Measurements from ENCODE around the gene RPS6KA3. TPM values are rescaled to one million over a fixed set of nuclear protein-coding genes. Genes with fewer than 3 reads are reported as not detected.
A peak's percentile ranks its signal among the peaks of the same experiment; 100 is the strongest.

RPS6KA3 gene
- total and polyA plus RNA-seq, 9 of the 15 experiments (the other 6 are each of a cell fraction or from before 2014, with no cell fraction given) = 10.9 to 61.9 (median 37.4) TPM

DNA sequence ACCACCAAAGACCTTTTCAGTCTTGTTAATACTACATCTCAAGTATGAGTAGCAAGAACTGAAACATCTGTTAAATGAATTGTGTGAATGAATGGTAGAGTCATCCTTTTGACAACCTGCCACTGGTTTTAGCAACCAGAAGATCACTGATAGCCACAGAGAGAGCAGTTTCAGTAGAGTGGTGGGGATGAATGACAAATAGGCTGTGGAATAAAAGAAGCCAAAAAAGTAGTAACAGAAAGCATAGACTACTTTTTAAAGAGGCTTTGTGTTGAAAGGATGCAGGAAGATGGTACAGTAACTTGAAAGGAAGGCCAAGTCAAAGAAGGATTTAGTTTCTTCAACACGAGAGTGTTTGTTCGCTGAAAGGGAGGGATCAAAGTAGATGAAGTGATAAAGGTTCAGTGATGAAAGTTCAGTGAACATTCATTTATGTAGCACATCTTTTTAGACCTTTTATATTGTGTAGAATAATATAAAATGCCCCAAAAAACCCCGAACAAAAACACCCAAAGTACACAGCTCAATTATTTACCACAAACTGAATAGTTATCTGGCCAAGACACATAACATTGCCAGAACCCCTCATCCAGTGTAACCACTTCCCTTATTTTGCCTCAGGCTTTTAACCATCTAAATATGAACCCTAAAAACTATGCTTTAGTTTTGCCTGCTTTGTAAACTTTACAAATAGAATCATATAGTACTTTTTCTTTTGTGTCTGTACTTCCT is 84.9 kb downstream of the RPS6KA3 start:
- WGBS (ENCODE audit: insufficient coverage, low coverage, missing lambda C conversion rate) = 65% methylated on average over 2 of the region's 3 CpGs
- intact Hi-C loops (cut with micrococcal nuclease) (no loop called here), in situ Hi-C loops (cut with MboI) (no loop called here)
- H3K4me3 ChIP-seq = no peak overlapping the region
- POLR2A ChIA-PET = interaction anchor here (1.5 kb wide), 2 partner anchors 9 to 12 kb away, joined by 3 to 6 read pairs; no protein-coding TSS in a partner anchor
- DNase-seq (ENCODE audit: extremely low read depth in 1 of 4, low spot score in 3 of 4) = no peak
- no peak for FAIRE-seq
- H3K9ac ChIP-seq (ENCODE audit: insufficient read depth in 1 of 2, low read depth in 2 of 2, low read length in 2 of 2) = no peak overlapping the region
- ATAC-seq = no peak
- no peaks in the 10 kb centered on the region for H3K9me1 ChIP-seq (ENCODE audit: control insufficient read depth, insufficient read depth, low read length)
- no peaks in the 10 kb centered on the region for H4K20me1 ChIP-seq (replicated peaks; ENCODE audit: control insufficient read depth, insufficient read depth, low read length)
- H3K27ac ChIP-seq (ENCODE audit: extremely low read depth, low read depth, low read length) = no peak overlapping the region
- no peaks in the 10 kb centered on the region for H3K79me2 ChIP-seq (ENCODE audit: control insufficient read depth, insufficient read depth, low read length)
- no peaks in the 10 kb centered on the region for H3K4me1 ChIP-seq (replicated peaks in 1 of 2; ENCODE audit: control insufficient read depth in 2 of 2, insufficient read depth in 2 of 2, low read length in 2 of 2)
- H3K27me3 ChIP-seq (ENCODE audit: control insufficient read depth in 2 of 2, insufficient read depth in 2 of 2, low read length in 2 of 2) = no peaks in the 10 kb centered on the region
- CTCF ChIA-PET (ENCODE audit: low intra/inter-chr PET ratio) = no interaction called here
- peak; percentile 38; the same call in 1 of the 2 replicates for TF ChIP-seq SPI1 (IDR thresholded peaks at IDR 0.05; ENCODE audit: borderline replicate concordance, low read depth, low read length)
- TF ChIP-seq JUN (IDR thresholded peaks at IDR 0.05; ENCODE audit: borderline replicate concordance, low read depth, low read length) = no peak
- TF ChIP-seq JUN (CRISPR knock-in tag; IDR thresholded peaks at IDR 0.05; ENCODE audit: borderline replicate concordance) = no peak
- no peak overlapping the region for H2AFZ ChIP-seq (ENCODE audit: low read depth, low read length)
- no TSS peak for BruUV-seq (replicated peaks)
- H3K9me3 ChIP-seq (replicated peaks; ENCODE audit: control insufficient read depth, insufficient read depth, low read depth, low read length) = no peaks in the 10 kb centered on the region
- peaks cover 29% of the 10 kb centered on the region; the same call in 2 of the 3 replicates for H3K36me3 ChIP-seq (ENCODE audit: control insufficient read depth, insufficient read depth, low read length)
- no peak overlapping the region for H3K4me2 ChIP-seq (ENCODE audit: insufficient read depth, low read length)

DNA sequence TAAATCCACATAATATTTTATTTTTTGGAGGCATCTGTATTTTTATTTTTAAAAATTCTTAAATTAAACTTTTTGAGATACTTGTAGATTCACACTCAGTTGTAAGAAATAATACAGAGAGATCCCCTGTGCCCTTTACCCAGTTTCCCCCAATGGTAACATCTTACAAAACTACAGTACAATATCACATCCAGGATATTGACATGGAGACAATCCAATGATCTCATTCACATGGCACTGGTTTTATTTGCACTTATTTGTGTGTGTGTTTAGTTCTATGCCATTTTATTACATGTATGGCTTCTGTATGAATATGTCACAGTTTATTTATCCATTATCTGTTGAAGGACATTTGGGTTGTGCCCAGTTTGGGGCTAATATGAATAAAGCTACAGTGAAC is 89.6 kb downstream of the RPS6KA3 start:
- ChIA-PET POLR2A (interaction anchor here (1.2 kb wide), 1 partner anchor 11 kb away, joined by 3 read pairs; no protein-coding TSS in a partner anchor), CTCF (ENCODE audit: low intra/inter-chr PET ratio) (no interaction called here)
- no peaks in the 10 kb centered on the region for H3K9me3 ChIP-seq (replicated peaks; ENCODE audit: control insufficient read depth, insufficient read depth, low read depth, low read length)
- no peak for TF ChIP-seq ZNF79 (CRISPR knock-in tag; IDR thresholded peaks at IDR 0.05; ENCODE audit: low read depth)
- no peak overlapping the region for H3K9ac ChIP-seq (ENCODE audit: insufficient read depth in 1 of 2, low read depth in 2 of 2, low read length in 2 of 2)
- H3K79me2 ChIP-seq (ENCODE audit: control insufficient read depth, insufficient read depth, low read length) = no peaks in the 10 kb centered on the region
- no peaks in the 10 kb centered on the region for H3K27me3 ChIP-seq (ENCODE audit: control insufficient read depth in 2 of 2, insufficient read depth in 2 of 2, low read length in 2 of 2)
- BruUV-seq (replicated peaks) = no TSS peak
- ATAC-seq (no peak), DNase-seq (ENCODE audit: extremely low read depth in 1 of 4, low spot score in 3 of 4) (no peak), FAIRE-seq (no peak)
- no peak overlapping the region for H3K4me2 ChIP-seq (ENCODE audit: insufficient read depth, low read length)
- in situ Hi-C loops (cut with MboI) = no loop called here
- no peak overlapping the region for H3K27ac ChIP-seq (ENCODE audit: extremely low read depth, low read depth, low read length)
- H3K4me3 ChIP-seq = no peak overlapping the region
- H4K20me1 ChIP-seq (replicated peaks; ENCODE audit: control insufficient read depth, insufficient read depth, low read length) = no peaks in the 10 kb centered on the region
- intact Hi-C loops (cut with micrococcal nuclease) = no loop called here
- no peak overlapping the region for H2AFZ ChIP-seq (ENCODE audit: low read depth, low read length)
- H3K4me1 ChIP-seq (replicated peaks in 1 of 2; ENCODE audit: control insufficient read depth in 2 of 2, insufficient read depth in 2 of 2, low read length in 2 of 2) = no peaks in the 10 kb centered on the region
- no peaks in the 10 kb centered on the region for H3K9me1 ChIP-seq (ENCODE audit: control insufficient read depth, insufficient read depth, low read length)
- H3K36me3 ChIP-seq (ENCODE audit: control insufficient read depth, insufficient read depth, low read length) = peaks cover 54% of the 10 kb centered on the region; the same call in 2 of the 3 replicates
